DND-41 (cell line): ENCODE results near the gene FLNB.

Experiments
- CTCF ChIP-seq: IDR thresholded peaks from 2 replicates; pipeline ENCODE4 v1.5.1; 2012; ENCODE audit warnings: borderline replicate concordance, low read length, moderate library complexity, mild to moderate bottlenecking; ENCODE audit not compliant: poor library complexity, severe bottlenecking; ENCODE audit errors: extremely low read depth
- EZH2 ChIP-seq: IDR thresholded peaks from 3 replicates; pipeline ENCODE4 v1.6.1; 2012; ENCODE audit warnings: borderline replicate concordance, low read depth, mild to moderate bottlenecking, moderate library complexity, low read length, inconsistent platforms; ENCODE audit not compliant: severe bottlenecking

- no peak for TF ChIP-seq CTCF
- no peak for TF ChIP-seq EZH2
These were observed 112.0 kb downstream of the FLNB start for GRCh38 chr3:58120075-58120812.
